GM18951 (cell line): ENCODE results near the gene ZNF614.
"Not testable (repeated sequence)": the region's sequence is repeated elsewhere in the genome, so short reads cannot be mapped to it uniquely, and the experiment has no call there.

Experiments
- POLR2A ChIP-seq: IDR thresholded peaks from 4 replicates; pipeline ENCODE4 v1.6.1; 2011; ENCODE audit warnings: mild to moderate bottlenecking; ENCODE audit not compliant: insufficient read length, insufficient read depth; ENCODE audit errors: extremely low read depth
- in situ Hi-C: fragments of 300-500 bp; cut with MboI; formaldehyde crosslinking; loops from one replicate; pipeline ENCODE4 v1.12.0; 2022; ENCODE audit warnings: low sequenced_read_pairs, mixed read lengths, inconsistent platforms; ENCODE audit not compliant: unreplicated experiment

The ZNF614 gene

GRCh38 chr19:51976852-51977251, 51.3 kb downstream of the ZNF614 start:
- in situ Hi-C loops, result no loop called here
- TF ChIP-seq POLR2A, result no peak

DNA sequence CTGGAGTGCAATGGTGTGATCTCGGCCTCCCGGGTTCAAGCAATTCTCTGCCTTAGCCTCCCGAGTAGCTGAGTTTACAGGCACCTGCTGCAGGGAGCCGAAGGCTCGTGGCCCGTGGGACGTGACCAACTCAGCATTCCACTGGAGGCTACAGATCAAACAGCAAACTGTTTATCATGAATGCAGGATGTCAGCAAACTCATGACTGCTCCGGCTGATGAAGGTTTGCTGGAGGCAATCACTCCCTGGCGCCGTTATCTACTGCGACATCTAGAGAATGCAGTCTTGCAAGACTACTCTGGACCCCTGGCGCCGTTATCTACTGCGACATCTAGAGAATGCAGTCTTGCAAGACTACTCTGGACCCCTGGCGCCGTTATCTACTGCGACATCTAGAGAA, 52.4 kb downstream of the ZNF614 start:
- in situ Hi-C loops, result not testable (repeated sequence)

- in situ Hi-C loops, result no loop called here
- no peak for TF ChIP-seq POLR2A
Observed at GRCh38 chr19:51971624-51972023, 56.6 kb downstream of the ZNF614 start.

DNA sequence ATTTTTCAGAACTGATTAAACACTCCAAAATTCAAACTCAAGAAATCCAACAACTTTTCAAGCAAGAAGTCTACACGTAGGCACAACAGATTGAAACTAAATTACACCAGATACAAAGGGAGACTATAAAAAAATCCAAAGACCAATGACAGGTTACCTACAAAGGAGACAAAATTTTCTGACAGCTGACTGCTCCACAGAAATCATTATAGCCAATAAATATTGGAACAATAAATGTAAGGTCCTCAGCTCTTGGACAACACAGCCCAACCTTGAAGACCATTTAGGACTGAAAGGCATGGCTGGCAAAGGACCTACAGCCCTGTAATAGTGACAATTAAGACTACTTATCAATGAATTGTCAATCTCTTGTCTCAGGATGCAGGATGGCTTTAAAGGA, 57.5 kb downstream of the ZNF614 start:
- TF ChIP-seq POLR2A, result no peak
- in situ Hi-C loops, result no loop called here

GRCh38 chr19:51965583-51965982, 62.6 kb downstream of the ZNF614 start:
- in situ Hi-C loops, result no loop called here
- no peak for TF ChIP-seq POLR2A
